ENCODE measurements around the gene STIL.

STIL gene

DNA sequence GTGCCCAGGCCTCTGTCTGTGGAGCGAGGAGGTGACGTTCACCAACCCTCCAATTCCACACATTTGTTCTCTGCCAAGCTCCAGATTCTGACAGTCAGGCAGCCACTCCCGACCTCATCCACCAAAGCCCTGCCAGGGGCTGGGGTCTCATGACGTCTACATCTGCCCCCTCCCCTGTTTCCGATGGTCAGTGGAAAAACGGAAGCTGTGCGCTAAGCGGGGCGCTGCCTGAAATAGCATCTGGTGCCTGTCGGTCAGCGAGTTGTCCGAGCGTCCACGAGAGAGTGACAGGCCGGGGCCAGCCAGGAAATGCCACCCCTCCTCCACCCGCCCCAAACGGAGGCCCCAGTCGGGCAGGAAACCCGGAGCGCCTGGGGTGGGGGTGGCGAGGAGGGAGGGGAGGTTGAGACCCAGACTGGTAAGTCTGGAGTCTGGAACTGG, 78.7 kb downstream of the STIL start:
- DNase-seq (ENCODE audit: low spot score) = no peak

DNA sequence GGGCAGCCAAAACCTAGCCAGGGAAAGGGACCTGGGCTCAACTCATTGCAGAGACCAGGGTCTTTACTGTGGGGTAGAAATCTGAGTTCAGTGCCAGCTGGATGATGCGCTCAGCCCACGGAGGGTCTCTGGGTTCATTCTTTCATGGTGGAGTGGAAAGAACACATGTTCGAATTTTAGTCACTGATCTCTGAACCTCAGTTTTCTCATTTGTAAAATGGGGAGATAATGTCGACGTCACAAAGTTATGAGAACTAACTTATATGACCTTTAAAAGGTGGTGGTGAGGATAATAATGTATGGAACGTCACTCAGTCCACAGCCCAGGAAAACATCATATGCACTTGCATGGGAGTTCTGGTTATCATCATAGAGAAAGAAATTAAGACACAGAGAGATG, 80.8 kb downstream of the STIL start:
- DNase-seq (ENCODE audit: low spot score) = no peak

DNA sequence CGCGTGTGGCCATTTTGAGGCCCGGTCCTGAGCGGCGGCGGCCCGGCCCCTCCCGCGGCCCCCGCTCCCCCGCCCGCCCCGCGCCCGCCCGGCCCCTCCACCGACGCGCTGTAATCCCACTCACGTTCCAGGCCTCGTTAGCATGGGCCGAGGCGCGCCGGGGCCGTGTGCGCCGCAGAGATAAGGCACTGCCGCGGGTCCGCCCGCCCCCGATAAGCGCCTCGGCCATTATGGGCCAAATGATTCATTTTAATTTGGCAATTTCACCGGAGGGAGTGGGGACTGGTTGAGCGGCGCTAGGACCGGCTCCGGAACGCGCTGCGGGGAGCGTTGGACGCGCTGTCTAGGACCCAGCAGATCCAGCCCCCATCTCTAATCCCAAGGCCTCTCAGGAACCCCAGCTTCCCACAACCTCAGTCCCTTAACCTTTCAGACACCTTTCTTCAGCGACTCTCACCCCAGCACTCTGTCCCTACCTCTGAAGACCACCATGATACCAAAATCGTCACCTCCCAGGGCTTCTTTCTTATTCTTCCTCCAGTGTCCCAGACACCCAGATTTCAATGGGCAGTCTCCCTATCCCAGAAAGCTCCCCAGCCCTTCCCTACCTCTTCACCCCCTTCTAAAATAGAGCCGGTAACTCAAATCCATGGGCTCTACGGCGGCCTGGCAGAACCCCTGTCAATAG, 81.6 kb downstream of the STIL start, which contains the start of gene TAL1:
Gene TAL1, minus strand, starts transcription at position 39 of the 688 bp plus-strand sequence. CDS start 6,337 bp downstream, outside the sequence.
- DNase-seq (ENCODE audit: low spot score) = no peak

DNA sequence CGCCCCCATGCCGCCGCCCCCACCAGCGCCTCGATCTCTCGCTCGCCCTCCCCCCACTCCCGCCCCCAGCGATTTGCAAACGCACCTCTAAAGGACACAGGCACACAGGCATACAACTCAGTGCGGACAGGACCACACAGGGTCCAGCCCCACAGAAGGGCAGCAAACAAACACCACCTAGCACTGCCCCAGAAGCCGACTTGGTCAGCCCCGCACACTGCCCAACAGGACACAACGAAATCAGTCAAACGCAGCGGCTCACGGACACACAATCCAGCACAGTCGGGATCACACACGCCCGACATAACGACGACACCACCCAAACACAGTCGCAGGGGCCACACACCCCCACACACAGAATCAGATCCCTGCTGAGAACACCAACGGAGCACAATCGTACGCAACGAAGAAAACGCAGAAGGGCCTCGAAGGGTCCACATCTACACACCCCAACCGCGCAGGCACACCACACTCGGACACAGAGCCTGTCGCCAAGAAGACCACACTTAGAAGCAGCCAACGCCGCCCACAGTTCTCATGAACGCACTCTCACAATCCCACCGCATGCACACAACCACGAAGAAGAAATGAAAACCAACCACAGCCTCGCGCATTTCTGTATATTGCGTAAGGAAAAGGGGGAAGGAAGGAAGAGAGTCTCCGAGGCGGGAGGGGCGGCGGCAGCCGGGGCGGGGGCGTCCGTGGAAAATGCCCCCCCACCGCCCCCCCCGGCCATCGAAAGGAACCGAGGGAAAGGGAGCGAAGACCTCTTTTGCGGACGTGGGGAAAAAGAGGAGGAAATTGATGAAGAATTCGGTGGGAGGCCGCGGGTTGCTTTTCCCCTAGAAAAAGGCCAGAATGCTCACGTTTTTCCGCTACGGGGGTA, 82.4 kb downstream of the STIL start:
- DNase-seq (ENCODE audit: low spot score) = no peak

DNA sequence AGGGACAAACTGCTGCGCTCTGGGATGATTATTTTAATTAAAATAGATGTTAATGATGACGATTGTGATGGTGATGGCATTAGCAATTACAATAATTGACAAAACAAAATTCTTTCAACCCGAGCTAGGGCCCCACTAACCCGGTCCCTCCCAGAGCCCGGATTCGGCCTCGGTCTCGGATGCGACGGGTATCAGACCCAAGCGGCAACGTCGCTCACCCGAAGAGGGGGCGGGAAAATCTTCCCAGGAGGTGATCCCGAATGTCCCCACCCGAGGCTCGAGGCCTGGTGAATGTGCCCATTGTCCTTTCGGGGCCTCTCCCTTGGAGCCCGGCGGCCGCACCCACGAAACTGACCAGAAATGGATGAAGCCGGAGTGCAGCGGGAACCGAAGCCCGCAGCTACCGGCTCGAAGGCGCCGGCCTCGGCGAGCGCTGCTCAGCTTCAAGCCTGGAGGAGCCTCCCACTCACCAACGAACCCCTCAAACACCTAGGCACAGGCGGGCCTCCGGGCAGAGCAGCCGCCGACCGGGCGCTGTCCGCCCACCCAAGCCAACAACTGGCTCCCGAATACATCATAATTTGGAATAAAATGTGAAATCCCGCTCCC, 83.2 kb downstream of the STIL start:
- no peak for DNase-seq (ENCODE audit: low spot score)

DNA sequence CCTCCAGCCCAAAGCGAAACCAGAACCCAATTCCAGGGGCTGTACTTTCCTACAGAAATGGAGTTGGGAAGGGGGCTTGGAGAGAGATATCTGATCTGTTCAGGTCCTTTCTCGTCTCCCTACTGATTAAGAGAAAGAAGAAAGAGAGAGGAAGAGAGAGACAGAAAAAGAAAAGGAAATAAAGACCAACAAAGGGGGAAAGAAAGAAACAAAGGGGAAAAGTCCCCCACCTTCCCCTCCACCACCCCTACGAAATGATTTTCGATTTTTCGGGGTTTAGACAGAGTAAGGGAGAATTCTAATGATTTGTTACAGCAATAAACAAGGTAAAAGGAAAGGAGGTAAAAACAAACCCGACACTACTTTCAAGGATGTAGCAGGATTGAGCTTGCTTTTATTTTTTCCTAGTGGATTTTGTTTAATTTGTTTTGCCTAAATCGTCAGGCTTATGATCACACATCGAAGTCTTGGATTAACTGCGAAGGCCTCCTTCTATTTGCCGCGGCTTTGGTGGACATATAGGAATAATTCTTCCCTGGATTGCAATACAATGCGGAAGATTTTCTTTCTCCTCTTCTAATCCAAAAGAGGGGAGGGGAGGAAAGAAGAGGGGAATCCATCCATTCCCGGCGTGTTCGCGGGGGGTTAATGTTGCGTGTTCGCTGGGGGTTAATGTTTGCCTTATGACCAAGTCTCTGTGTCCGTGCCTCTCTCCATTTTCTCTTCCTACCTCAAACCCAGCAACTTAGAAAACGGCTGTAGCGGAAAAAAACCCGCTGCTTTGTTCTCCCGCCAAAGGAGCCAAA, 83.9 kb downstream of the STIL start:
- DNase-seq (ENCODE audit: low spot score) = no peak

DNA sequence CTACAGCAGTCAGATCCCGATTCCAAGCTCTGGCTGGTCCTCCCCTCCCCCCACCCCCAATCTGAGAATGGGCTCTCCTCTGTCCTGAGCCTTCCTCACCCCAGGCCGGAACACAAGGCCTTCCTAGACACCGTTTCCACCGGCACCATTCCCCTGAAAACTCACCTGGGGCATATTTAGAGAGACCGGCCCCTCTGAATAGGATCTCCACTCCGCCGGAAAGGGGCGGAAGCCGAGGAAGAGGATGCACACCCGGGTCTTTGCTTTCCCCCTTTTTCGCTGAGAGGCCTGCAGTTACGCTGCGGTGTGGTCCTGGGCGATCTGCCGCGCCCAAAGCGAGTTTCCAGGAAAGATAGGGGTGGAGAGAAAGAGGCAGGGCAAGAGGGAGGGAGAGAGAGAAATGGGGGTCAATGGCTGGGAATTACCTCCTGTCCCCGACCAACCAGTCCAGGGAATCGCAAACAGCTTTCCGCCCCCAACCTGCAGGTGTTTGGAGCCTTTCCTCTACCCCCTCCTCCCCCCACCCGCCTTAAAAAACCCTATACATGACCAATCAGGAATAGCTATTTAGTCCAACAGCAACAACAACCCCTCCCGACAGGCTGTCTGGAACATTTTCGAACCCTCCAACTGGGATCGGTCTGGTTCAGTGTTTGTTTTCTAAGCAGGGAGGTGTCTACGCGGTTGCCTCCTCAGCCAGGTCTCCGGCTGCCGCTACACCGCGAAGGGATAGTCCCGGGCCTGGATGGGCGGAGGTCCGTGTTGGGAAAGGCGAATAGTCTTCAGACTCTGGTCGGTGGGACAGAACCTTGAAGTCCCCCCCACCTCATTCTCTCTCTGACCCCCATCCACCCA, 84.7 kb downstream of the STIL start:
- no peak for DNase-seq (ENCODE audit: low spot score)

DNA sequence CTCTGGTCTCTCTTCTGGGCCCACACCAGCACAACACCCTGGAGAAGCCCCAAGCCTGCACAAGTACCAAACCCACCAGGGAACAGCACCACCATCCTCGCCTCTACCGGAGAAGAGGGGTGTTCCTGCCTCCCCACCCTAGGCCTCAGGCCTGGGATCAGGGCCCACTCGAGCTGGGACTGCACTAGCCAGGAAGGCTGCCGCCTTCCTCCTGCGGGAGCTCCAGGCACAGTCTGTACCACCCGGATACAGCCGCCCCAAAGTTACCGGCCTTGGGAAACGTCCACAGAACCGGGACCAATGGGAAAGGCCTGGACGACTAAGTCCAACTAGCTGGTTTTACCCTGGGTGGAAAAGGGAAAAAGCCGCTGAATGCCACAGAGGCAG, 85.3 kb downstream of the STIL start:
- DNase-seq (ENCODE audit: low spot score) = no peak

DNA sequence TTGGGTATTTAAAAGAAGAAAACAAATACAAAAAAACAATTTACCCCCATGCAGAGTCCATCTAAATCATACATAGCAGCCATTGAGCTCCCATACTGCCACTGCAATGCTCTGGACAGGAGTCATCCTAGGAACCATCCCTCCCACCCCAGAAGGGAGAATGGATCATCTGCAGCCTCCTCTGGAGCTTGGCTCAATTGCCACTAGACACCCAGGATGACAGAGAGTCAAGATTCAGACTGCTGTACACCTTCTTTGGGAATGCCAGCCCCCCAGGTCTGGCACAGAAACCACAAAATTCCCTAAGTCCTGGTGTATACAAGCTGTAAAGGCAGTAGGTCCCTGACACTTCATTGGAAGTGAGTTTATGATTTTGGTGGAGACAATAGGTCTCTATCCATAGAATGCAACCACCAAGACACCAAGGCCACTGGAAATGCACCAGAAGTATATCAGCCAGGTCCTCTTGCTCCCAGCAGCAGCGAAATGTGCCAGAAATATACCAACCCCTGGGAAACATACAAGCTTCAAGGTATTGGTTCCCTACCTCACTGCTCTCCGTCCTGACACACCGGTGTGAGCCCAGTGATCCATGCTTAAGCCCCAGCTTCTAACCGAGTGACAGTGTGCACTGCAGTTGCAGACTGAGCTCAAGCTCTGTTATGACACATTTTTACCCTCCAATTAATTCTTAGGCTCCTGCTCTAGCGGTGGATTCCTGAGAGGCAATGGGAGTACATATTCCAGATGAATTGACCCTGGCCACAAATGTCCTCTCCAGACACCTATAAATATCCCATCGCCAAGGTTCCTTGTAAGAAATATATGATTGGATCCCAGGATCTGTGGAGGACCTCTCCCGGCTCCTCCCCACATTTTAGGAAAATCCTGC, 86.4 kb downstream of the STIL start:
- DNase-seq (ENCODE audit: low spot score) = no peak

DNA sequence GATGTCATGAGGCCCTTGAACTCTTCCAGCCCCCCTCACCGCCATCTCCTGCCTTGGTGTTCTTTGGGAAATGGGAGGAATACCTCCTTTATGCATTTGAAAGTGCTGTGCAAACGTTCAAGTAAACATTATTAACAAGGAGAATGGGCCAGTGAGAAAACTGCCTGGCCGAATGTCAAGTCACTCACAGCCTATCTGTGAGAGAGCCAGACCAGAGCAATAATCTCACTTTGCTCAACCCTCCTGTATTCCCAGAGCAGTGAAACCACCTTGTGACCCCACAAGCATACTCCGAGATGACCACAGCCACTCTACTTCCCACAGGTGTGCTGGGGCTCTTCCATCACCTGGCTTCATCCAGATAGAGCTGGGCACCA, 87.1 kb downstream of the STIL start:
- no peak for DNase-seq (ENCODE audit: low spot score)

DNA sequence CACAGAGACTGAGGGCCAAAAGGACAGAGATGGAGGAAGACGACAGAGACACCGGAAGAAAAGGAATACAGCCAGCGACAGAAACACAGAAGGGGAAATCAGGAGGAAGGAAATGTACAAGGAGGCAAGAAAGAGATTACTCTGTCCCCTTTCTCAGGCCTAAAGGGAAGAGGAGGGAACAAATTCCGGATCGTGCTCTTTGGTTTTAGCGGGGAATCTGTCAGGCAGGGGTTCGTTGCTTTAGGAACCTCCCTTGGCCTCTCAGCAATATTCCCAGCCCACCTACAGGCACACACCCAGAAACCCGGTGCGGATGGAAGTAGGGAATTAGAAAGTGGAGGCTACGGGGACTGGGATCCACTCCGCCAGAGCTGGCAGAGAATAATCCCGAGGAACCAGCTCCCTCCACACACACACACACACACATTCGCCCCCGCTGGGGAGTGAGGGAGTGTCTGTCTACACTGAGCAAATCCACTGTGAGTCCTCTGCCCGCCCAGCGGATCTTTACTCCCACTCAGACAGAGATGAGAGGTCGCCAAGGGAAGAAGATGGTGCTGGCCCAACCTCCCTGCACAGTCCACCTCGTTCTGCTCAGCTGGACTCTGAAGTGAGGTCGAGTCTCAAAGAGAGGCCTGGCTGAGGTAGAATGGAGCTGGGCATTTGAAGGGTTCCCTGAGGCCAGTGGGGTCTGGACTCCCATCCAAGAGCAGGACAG, 87.7 kb downstream of the STIL start:
- DNase-seq (ENCODE audit: low spot score) = no peak

DNA sequence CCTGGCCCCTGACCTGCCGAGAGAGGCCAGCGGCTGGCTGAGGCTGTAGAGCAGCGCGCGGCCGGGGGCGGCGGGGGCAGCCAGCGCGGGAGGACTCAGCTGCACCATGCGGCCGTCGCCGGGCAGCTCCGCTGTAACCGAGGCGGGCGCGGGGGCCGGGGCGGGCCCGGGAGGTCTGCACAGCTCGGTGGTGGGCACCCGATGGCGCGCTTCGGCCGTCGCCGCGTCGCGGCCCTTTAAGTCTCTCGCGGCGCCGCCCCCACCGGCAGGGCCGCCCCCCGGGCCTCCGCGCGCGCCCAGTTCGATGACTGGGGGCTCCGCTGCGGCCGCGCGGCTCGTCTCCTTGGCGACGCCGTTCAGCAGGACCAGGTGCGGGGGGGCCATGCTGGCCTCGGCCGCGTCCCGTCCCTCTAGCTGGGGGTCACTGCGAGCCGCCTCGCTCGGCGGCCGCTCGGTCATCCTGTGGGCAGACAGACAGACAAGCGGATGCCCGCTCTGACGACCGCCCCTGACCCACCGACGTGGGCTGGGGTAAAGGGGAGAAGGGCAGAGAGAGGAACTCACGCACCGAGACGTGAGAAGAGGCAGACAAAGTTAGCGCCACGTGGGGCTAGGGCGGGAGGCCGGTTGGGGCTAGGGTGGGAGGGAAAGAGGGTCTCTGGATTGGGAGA, 88.4 kb downstream of the STIL start:
- no peak for DNase-seq (ENCODE audit: low spot score)

DNA sequence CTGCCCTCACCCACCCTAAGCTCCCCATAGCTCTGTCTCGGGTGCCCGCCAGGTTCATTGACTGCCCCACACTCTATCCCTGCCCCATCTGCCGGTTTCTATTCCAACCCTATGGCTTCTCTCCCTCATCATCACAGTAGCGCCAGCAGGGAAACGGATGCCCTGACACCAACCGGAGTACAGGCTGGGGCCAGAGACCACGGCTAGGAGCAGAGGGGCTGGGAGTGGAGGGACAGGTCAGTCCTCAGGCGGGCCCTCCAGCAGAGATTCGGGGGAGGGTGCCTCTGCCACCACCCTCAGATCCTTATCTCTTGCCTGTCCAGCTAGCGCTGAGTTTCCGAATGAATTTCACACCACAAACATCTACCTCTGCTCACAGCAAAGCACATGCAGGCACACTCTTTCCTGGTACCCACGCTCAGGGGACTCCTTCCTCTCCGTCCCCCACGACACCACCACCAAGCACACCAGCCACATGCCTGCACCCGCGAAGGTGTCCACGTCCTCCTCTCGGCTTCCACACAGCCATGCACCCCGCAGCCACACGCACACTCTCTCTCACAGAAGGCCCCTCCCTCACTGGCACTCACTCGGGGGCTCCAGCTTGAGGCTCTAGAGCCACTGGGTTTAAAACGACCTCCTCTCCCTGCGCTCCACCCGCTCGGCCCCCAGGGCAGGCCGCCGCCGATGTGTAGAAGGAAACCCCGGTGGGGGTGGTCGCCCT, 89.1 kb downstream of the STIL start:
- no peak for DNase-seq (ENCODE audit: low spot score)

DNA sequence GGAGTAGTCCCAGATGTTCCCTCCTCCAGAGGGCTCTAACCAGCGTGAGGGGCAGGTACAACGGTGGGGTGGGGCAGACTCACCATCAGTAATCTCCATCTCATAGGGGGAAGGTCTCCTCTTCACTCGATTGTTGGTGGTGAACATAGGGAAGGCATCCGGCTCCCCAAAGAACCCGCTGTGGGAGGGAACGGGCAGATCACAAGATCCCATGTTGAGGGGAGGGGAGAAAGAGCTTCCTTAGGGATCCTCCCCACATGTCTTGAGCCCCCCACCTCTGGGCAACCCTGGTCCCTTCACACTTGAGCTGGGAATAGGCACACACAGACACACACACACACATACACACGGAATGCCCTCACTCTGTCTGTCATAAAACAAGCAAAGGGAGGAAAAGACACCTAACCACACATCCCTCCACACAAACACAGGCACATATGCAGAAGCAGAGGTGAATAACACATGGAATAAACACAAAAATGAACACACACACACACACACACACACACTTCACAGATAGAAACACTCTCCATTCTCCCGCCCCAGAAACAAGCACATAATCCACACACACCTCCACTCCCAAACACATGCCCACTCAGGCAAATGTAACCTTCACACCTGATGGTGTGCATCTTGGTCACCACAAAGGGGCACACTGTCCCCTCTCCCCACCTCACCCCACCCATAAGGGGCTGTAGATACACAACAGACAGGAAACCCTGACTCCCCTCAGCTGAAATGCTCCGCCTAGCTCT, 89.8 kb downstream of the STIL start:
- DNase-seq (ENCODE audit: low spot score) = no peak

DNA sequence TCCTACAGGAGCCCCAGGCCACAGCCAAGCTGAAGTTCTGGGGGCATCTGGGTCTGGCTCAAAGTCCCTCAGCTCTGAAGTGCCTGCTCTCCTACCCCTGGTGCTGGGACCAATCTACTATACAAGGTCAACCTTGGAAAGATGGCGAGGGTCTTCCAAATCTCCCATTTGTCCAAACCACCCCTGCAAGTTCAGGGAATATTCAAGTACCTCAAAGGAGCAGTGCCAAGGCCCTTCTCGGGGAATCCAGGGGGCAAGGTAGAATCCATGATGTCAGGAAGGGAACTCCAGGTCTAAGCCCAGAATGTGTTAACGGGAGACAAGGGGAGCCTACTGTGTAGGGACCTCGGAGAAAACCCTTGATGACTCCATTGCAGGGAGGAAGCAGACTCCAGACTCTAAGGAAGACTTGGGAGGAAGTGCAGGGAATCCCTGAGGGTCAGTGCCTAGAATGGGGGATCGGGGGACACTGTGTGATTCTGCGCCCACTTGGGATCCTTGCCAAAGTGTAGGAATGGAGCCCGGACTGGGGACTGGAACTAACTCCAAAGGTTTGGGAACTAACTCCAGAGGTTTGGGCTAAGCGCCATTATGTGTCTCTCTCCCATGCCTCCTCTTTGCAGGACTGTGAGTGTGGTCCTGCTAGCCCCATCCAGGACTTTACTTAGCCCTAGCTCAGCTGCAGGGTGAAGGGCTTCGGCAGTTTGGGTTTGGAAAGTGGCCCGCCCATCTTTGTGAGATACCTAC, 90.6 kb downstream of the STIL start:
- DNase-seq (ENCODE audit: low spot score) = no peak

DNA sequence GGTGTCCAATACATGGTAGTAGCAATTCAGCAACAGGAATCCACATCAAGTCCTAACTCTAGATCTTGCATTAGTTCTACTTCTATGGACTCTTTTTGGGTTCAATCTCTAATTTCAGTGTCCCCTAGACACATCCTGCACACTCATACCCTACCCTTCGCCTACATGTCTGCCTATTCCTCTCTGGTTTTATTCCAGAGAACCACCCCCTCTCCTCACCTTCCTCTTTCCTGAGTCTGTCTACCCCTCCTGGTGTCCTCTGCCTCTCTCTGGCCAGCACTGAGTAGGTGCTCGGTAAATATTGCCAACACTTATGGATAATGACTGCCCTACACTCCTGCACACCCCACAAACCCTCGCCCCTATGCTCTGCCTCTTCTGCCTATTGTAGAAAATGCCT, 91.5 kb downstream of the STIL start:
- DNase-seq (ENCODE audit: low spot score) = no peak
